ENCODE results near the gene NPPB. TPM values are rescaled to one million over a fixed set of nuclear protein-coding genes. Genes with fewer than 3 reads are reported as not detected.

NPPB gene
- total RNA-seq, 2 experiments from 2014 or later: not detected

DNA sequence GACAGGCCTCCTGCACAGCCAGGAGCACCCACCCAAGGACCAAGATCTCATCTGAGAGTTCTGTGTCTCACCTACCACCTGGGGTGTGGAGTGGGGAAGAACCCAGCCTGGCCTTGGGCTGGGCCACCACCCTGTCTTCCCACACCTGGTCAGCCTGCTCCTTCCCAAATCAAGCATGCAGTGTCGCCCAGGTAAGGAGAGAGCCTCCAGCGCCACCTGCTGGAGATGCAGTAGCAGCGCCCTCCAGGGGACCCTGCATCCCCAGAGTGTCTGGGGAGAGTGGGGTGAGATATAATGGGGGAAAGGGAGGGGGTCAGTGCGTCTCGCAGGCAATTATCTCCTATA lies 35.1 kb upstream of the NPPB start:
- peaks cover 27% of the 10 kb centered on the region for H3K27me3 Mint-ChIP-seq (ENCODE audit: low read depth)
- CTCF ChIA-PET: interaction anchor here (1.0 to 3.4 kb wide), 6 partner anchors 38 to 80 kb away, joined by 3 to 20 read pairs (median 4); no protein-coding TSS in a partner anchor
- POLR2A ChIA-PET: interaction anchor here (0.6 to 4.0 kb wide), 3 partner anchors 14 to 143 kb away, joined by 3 to 51 read pairs (median 23); no protein-coding TSS in a partner anchor
- peak; percentile 89 for ATAC-seq
- DNase-seq: peak; percentile 78
- no peaks in the 10 kb centered on the region for H3K4me1 Mint-ChIP-seq (ENCODE audit: low read depth)
- H3K36me3 Mint-ChIP-seq (ENCODE audit: low read depth): no peaks in the 10 kb centered on the region
- no peaks in the 10 kb centered on the region for H3K9me3 Mint-ChIP-seq (ENCODE audit: insufficient read depth)
- H3K4me3 Mint-ChIP-seq: no peak overlapping the region
- H3K27ac Mint-ChIP-seq: no peak overlapping the region

DNA sequence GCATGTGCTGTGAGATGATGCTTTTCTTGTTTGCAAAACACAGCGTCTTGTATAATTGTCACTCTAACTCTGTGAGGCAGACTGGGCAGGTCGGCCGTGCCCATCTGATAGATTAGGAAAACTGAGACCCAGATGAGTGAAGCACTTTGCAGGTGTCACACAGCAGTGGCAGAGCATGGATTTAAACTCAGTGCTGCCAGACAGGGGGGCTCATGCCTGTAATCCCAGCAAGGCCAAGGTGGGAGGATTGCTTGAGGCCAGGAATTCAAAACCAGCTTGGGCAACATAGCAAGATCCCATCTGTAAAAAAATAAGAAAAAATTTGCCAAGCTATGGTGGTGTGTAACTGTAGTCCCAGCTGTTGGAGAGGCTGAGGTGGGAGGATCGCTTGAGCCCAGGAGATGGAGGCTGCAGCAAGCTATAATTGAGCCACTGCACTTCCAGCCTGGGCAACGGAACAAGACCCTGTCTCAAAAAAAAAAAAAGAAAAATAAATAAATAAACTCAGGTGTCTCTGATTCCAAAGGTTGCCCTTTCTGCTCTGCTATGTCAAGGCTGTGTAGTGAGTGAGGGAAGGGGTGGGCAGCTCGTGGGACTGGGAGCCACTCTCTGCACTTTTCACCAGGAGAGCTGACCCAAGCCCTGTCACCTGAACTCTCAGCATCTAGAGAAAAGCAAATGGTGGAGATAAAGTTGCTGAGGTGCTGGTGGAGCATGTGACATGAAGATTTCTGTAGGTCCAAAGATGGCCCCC lies 32.9 kb upstream of the NPPB start:
- DNase-seq (no peak), ATAC-seq (no peak)
- H3K4me1 Mint-ChIP-seq (ENCODE audit: low read depth): no peaks in the 10 kb centered on the region
- no peaks in the 10 kb centered on the region for H3K36me3 Mint-ChIP-seq (ENCODE audit: low read depth)
- H3K27me3 Mint-ChIP-seq (ENCODE audit: low read depth): peaks cover 16% of the 10 kb centered on the region
- ChIA-PET CTCF (interaction anchor here (0.7 to 3.4 kb wide), 7 partner anchors 50 to 773 kb away, joined by 3 to 20 read pairs (median 5); no protein-coding TSS in a partner anchor), POLR2A (interaction anchor here (3.4 kb wide), 1 partner anchor 17 kb away, joined by 51 read pairs; no protein-coding TSS in a partner anchor)
- no peak overlapping the region for H3K27ac Mint-ChIP-seq
- no peak overlapping the region for H3K4me3 Mint-ChIP-seq
- no peaks in the 10 kb centered on the region for H3K9me3 Mint-ChIP-seq (ENCODE audit: insufficient read depth)

DNA sequence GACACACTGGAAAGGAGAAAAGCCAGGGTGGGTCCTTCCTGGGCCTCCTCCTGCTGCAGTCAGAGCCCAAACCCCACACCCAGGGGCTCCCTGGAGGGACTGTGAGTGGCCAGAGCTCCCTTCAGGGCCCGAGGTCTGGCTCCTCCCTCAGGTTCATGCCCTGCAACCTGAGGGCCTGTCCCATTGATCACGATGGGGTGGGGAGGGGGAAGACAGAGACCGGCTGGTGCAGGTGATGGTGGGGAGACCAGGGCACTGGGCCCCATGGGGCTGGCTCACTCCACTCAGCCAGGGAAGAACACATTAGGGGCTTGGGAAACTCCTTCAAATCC lies 30.1 kb upstream of the NPPB start:
- ChIA-PET CTCF (no interaction called here), POLR2A (interaction anchor here (1.0 to 2.3 kb wide), 2 partner anchors 19 to 21 kb away, joined by 3 to 16 read pairs; no protein-coding TSS in a partner anchor)
- H3K4me1 Mint-ChIP-seq (ENCODE audit: low read depth): no peaks in the 10 kb centered on the region
- no peaks in the 10 kb centered on the region for H3K9me3 Mint-ChIP-seq (ENCODE audit: insufficient read depth)
- peaks cover 7% of the 10 kb centered on the region for H3K27me3 Mint-ChIP-seq (ENCODE audit: low read depth)
- ATAC-seq (no peak), DNase-seq (no peak)
- no peak overlapping the region for H3K4me3 Mint-ChIP-seq
- H3K36me3 Mint-ChIP-seq (ENCODE audit: low read depth): no peaks in the 10 kb centered on the region
- no peak overlapping the region for H3K27ac Mint-ChIP-seq

DNA sequence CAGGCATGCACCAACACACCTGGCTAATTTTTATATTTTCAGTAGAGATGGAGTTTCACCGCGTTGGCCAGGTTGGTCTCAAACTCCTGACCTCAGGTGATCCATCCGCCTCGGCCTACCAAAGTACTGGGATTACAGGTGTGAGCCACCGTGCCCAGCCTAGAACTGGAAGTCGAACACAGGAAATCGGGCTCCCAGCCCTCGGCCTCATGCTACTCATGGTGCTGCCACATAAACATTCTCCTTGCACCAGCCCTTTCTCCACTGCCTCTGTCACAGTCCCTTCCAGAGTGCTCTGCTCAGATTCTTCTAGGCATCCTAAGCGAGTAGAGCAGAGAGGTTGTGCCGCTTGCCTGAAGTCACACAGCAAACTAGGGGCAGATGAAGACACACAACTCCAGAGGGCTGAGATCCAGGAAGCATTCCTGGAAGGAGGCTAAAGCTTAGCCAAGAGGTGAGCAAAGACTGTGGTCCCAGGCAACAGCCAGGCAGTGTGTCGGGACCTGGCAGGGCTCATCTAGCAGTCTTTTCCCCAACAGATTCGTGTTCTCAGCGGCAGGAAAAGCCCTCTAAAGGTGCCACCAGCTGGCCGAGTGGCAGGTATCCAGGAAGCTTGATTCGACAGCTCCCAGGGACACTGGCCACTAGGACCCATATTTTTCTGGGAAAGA lies 29.6 kb upstream of the NPPB start:
- Mint-ChIP-seq H3K4me1 (ENCODE audit: low read depth) (no peaks in the 10 kb centered on the region), H3K27ac (no peak overlapping the region), H3K27me3 (ENCODE audit: low read depth) (peaks cover 7% of the 10 kb centered on the region), H3K9me3 (ENCODE audit: insufficient read depth) (no peaks in the 10 kb centered on the region), H3K4me3 (no peak overlapping the region), H3K36me3 (ENCODE audit: low read depth) (no peaks in the 10 kb centered on the region)
- no peak for DNase-seq
- ChIA-PET CTCF (no interaction called here), POLR2A (interaction anchor here (1.0 to 2.3 kb wide), 2 partner anchors 20 to 22 kb away, joined by 3 to 16 read pairs; no protein-coding TSS in a partner anchor)
- no peak for ATAC-seq

DNA sequence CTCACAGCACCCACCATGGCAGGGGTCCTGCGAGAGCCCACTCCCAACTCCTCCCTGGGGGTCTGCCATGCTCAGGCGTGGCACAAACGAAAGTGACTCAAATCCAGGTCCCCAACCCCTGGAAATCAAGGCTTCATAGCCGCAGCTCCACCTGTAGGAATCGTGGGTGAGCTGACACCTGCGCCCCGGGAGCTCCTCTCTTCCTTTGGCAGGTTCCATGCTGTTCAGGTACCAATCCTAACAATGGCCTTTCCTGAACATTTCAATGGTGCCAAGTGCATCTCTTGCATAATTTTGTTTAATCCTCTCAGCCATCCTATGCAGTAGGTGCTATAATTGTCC lies 28.9 kb upstream of the NPPB start:
- ATAC-seq (no peak), DNase-seq (no peak)
- H3K27me3 Mint-ChIP-seq (ENCODE audit: low read depth): peaks cover 7% of the 10 kb centered on the region
- H3K36me3 Mint-ChIP-seq (ENCODE audit: low read depth): no peaks in the 10 kb centered on the region
- H3K9me3 Mint-ChIP-seq (ENCODE audit: insufficient read depth): no peaks in the 10 kb centered on the region
- H3K27ac Mint-ChIP-seq: no peak overlapping the region
- H3K4me3 Mint-ChIP-seq: no peak overlapping the region
- ChIA-PET POLR2A (interaction anchor here (1.0 to 2.3 kb wide), 2 partner anchors 20 to 23 kb away, joined by 3 to 16 read pairs; no protein-coding TSS in a partner anchor), CTCF (no interaction called here)
- peaks cover 5% of the 10 kb centered on the region for H3K4me1 Mint-ChIP-seq (ENCODE audit: low read depth)

DNA sequence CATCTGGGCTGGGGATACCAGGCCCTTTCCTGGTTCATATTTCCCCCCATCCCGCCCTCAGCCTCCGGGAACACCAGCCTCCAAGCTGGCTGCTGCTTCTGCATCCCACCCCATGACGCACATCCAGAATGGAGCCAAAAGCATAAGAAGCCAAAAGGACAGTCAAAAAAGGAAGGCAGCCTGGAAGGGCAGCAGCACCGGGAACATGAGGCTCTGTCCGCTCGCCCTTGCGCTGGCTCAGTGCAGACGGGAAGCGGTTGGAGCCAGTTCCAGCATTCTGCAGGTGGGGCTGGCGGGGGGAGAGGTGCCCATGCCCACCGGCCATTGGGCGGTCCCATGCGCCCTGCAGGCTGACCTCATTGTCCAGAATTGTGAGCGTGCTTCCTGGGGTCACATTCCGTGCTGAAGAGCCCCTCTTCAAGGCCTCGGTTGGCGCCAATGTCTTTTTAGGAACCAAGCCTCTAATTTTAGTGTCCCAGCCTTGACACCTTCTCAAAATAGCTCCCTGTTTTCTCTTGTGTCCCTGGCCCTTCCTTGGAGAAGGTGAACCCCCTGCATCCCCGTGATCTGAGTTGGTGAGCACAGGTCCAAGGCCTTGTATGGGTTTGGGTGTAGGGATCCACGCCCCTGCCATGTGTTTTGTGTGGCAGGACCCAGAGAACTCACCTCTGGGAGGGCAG lies 28.4 kb upstream of the NPPB start:
- H3K4me3 Mint-ChIP-seq: no peak overlapping the region
- ChIA-PET CTCF (interaction anchor here (1.4 kb wide), 1 partner anchor 49 kb away, joined by 4 read pairs; no protein-coding TSS in a partner anchor), POLR2A (interaction anchor here (0.6 to 2.3 kb wide), 3 partner anchors 21 to 30 kb away, joined by 3 to 16 read pairs (median 5); no protein-coding TSS in a partner anchor)
- peaks cover 8% of the 10 kb centered on the region for H3K27me3 Mint-ChIP-seq (ENCODE audit: low read depth)
- H3K4me1 Mint-ChIP-seq (ENCODE audit: low read depth): peaks cover 5% of the 10 kb centered on the region
- ATAC-seq: no peak
- H3K36me3 Mint-ChIP-seq (ENCODE audit: low read depth): no peaks in the 10 kb centered on the region
- H3K27ac Mint-ChIP-seq: no peak overlapping the region
- DNase-seq: no peak
- H3K9me3 Mint-ChIP-seq (ENCODE audit: insufficient read depth): no peaks in the 10 kb centered on the region

DNA sequence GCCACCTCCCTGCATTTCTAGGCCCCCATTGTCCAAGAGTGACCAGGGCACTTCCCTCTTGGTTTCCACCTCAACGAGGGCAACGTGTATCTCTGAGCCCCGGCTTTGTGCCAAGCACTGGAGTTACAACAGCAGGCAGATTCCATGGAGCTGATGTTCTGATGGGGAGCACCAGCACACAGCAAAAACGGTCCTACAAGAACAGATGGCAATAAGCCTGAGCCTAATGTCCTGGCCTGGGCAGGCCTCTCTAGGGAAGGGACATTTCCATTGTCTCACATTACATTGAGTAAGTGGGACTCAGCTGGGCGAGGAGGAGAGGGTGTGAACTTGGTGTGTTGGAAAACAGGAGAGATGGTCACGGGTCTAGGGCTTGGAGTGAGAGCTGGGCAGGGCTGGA lies 27.2 kb upstream of the NPPB start:
- Mint-ChIP-seq H3K27ac (no peak overlapping the region), H3K4me1 (ENCODE audit: low read depth) (peaks cover 5% of the 10 kb centered on the region), H3K4me3 (no peak overlapping the region), H3K27me3 (ENCODE audit: low read depth) (peaks cover 7% of the 10 kb centered on the region), H3K9me3 (ENCODE audit: insufficient read depth) (no peaks in the 10 kb centered on the region), H3K36me3 (ENCODE audit: low read depth) (no peaks in the 10 kb centered on the region)
- ATAC-seq (no peak), DNase-seq (no peak)
- POLR2A ChIA-PET: interaction anchor here (0.9 to 1.4 kb wide), 2 partner anchors 22 to 24 kb away, joined by 5 read pairs; no protein-coding TSS in a partner anchor
- CTCF ChIA-PET: interaction anchor here (1.4 kb wide), 1 partner anchor 47 kb away, joined by 4 read pairs; no protein-coding TSS in a partner anchor

DNA sequence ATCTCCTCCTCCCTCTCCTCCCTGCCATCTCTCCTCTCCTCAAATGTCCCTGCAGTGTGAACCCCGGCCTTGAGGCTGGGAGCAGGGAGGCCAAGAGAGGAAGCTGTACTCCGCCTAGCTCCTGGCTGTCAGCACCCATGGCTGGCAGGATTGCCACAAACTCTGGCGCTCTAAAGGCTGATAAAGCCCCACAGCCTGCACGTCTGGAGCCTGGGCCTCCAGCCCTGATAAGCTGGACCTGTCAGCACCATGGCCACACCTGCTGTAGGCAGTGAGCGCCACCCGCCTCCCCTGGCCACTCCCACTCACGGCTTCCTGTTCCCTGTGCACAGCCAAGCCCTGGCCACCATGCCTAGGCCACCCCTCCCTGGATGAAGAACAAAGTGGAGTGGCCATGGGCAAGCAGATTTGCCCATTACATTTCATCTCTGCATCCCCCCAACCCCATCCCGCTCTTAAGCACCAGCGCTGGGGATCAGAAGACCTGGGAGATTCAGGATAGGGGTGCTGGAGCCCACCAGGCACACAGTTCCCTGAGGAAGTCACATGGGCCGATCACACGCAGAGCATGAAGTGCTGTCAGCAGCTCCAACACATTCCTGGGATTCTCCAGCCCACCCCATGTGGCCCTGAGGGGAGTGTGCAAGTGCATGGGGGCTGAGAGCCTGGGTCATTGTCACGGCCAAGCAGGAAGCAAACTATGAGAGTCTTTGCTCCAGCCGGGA lies 24.2 kb upstream of the NPPB start:
- peak; percentile 30 for DNase-seq
- Mint-ChIP-seq H3K4me3 (no peak overlapping the region), H3K27ac (no peak overlapping the region), H3K27me3 (ENCODE audit: low read depth) (peaks cover 4% of the 10 kb centered on the region), H3K9me3 (ENCODE audit: insufficient read depth) (no peaks in the 10 kb centered on the region), H3K4me1 (ENCODE audit: low read depth) (peaks cover 5% of the 10 kb centered on the region), H3K36me3 (ENCODE audit: low read depth) (no peaks in the 10 kb centered on the region)
- ChIA-PET POLR2A (interaction anchor here (3.2 kb wide), 1 partner anchor 25 kb away, joined by 15 read pairs; no protein-coding TSS in a partner anchor), CTCF (no interaction called here)
- ATAC-seq: peak; percentile 61

DNA sequence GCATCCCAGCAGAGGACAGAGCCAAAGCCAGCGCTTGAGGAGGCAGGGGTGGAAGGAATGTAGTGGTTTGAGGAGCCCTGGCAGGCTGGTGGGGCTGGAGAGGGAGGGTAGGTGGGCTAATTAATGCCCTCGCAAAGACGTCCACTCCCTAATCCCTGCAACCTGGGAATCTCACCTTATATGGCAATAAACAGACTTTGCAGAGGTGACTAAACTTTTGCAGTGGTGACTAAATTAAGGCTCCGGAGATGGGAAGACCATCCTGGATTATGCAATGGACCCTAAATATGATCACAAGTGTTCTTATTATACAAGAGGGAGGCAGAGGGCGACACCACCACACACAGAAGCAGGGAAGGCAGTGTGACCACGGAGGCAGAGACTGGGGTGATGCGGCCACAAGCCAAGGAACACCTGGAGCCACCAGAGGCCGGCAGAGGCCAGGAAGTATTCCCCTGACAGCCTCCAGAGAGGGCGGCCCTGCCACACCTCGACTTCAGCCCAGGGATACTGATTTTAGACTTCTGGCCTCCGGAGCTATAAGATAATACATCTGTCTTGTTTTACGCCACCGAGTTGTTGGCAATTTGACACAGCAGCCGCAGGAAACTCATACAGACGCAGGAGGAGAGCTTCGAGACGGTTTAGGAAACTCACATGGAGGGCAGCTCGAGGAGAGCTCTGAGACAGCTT lies 23.1 kb upstream of the NPPB start:
- Mint-ChIP-seq H3K4me3 (no peak overlapping the region), H3K4me1 (ENCODE audit: low read depth) (peaks cover 5% of the 10 kb centered on the region), H3K27me3 (ENCODE audit: low read depth) (peaks cover 4% of the 10 kb centered on the region), H3K36me3 (ENCODE audit: low read depth) (no peaks in the 10 kb centered on the region), H3K27ac (no peak overlapping the region), H3K9me3 (ENCODE audit: insufficient read depth) (no peaks in the 10 kb centered on the region)
- ChIA-PET CTCF (no interaction called here), POLR2A (interaction anchor here (3.2 kb wide), 1 partner anchor 26 kb away, joined by 15 read pairs; no protein-coding TSS in a partner anchor)
- DNase-seq: no peak
- no peak for ATAC-seq

DNA sequence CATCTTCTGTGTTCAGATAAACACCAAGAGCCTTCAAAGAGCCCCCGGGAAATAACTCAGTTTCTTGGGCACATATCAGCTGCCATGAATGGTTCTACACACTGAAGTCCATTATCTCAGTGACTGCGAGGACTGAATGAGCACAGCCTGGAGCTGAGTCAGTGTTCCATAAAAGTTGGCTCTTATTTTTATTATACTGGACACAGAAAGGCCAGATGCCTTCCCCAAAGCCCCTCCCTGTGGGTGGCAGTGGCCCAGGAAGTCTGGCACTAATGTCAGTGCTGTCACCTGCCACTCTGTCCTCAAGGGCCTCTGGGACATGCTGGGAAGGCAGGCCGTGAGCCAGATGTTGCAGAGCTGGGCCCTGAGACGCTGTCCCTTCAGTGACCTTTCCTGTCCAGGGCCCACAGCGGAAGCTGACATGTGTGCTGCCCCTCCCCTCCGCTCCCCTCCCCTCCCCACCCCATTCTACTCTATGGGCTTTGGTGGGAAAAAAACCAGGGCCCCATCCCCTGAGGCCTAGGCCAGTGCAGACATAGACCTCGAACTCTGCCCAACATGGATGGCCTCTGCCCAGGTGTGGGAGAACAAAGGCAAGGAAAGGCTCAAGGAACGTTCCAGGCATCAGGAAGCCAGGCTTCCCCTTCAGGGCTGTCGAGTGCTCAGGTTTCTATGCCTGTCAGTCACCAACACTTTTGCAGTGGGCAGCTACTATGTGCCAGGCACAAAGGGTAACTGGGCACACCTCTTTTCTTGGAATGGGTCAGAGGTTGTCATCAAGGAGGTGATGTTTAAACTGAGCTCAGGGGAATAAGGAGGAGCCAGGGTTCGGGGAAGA lies 22.4 kb upstream of the NPPB start:
- peaks cover 5% of the 10 kb centered on the region for H3K4me1 Mint-ChIP-seq (ENCODE audit: low read depth)
- CTCF ChIA-PET: no interaction called here
- peaks cover 4% of the 10 kb centered on the region for H3K27me3 Mint-ChIP-seq (ENCODE audit: low read depth)
- H3K27ac Mint-ChIP-seq: no peak overlapping the region
- H3K4me3 Mint-ChIP-seq: no peak overlapping the region
- ATAC-seq (no peak), DNase-seq (no peak)
- POLR2A ChIA-PET: interaction anchor here (3.2 kb wide), 1 partner anchor 27 kb away, joined by 15 read pairs; no protein-coding TSS in a partner anchor
- H3K9me3 Mint-ChIP-seq (ENCODE audit: insufficient read depth): no peaks in the 10 kb centered on the region
- no peaks in the 10 kb centered on the region for H3K36me3 Mint-ChIP-seq (ENCODE audit: low read depth)
